Left cardiac atrium (tissue), 4 donors: ENCODE measurements around the gene ZDHHC3. TPM values are rescaled to one million over a fixed set of nuclear protein-coding genes. Genes with fewer than 3 reads are reported as not detected.
A peak's percentile ranks its signal among the peaks of the same experiment; 100 is the strongest.
"Not testable (repeated sequence)": the region's sequence is repeated elsewhere in the genome, so short reads cannot be mapped to it uniquely, and the experiment has no call there.

Experiments used
- ATAC-seq, 2 donors: fragments of 200-7000 bp; cut with Tn5 transposase; one replicate each; pipeline ENCODE4 v1.9.1; 2020; ENCODE audit warnings: mild to moderate bottlenecking in 2 of 2, moderate library complexity in 2 of 2
- DNase-seq: peaks from one replicate; pipeline ENCODE4 v3.0.0-alpha.2; 2020
- intact Hi-C, 2 donors: fragments of 100-400 bp; cut with DNase I; formaldehyde crosslinking; loops; one replicate each; pipeline versions ENCODE4 v1.14.1 to v1.15.1; 2022 to 2023
- total RNA-seq, 2 donors: library from RNA; stranded (reverse); fragmentation: NEBNext Ultra II Directional; extraction: Animal tissue kit (Norgen Biotek cat#: 25700); gene quantifications; one replicate each; pipeline ENCODE4 v1.2.1, GENCODE V29; 2021
- donor health status: DM: no; HTN: yes; CAD: no.
- donor health status: DM: no; HTN: yes; CAD: no; lungs with severe emphysema.
- donor health status: DM: yes; HTN: yes; CAD: no.
- donor health status: Dilated cardiomyopathy.

ZDHHC3 gene
- total RNA-seq, 2 donors from 2014 or later, result 42.7 to 45.5 TPM

- DNase-seq, result no peak
- intact Hi-C loops, result no loop called here
- no peak for ATAC-seq
These were observed 6.2 kb downstream of the ZDHHC3 start for GRCh38 chr3:44969828-44970179.

- DNase-seq (no peak), ATAC-seq (peak; percentile 15 to 31)
- intact Hi-C loops, result no loop called here
These were observed 6.7 kb downstream of the ZDHHC3 start for GRCh38 chr3:44969154-44969827.

DNA sequence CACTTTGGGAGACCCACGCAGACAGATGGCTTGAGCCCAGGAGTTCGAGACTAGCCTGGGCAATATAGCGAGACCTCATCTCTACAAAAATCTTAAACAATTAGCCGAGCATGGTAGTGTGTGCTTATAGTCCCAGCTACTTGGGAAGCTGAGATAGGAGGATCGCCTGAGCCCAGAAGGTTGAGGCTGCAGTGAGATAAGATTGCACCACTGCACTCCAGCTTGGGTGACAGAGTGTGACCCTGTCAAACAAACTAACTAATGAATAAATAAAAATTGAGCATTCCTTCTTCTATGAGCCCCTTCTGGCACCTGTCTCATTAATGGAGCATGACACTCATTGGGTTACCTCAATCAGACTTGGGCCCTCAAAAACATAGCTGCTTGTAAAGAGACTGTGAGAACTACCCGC, 7.5 kb downstream of the ZDHHC3 start:
- intact Hi-C loops, result no loop called here
- DNase-seq (no peak), ATAC-seq (no peak)

- no peak for ATAC-seq
- intact Hi-C loops, result no loop called here
- no peak for DNase-seq
These were observed 9.1 kb downstream of the ZDHHC3 start for GRCh38 chr3:44966795-44967278.

DNA sequence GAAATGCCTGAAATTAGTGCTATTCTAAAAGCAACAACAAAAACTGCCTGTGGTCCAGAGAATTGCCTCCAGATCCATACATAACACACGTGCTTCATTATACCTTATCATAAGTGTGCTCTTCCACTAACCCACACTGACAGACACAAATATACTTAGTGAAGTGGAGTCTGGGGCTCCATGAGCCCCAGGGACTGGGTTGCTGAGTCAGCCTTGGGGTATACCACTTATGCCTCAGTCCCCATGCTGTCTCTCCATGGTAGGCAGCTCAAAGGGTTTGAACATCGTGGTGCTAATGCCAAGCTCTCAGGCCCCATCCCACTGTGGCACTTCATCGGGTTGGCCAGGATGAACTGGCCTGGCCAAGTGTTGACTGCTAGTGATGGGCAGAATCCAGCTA, 10.8 kb downstream of the ZDHHC3 start:
- ATAC-seq (no peak), DNase-seq (no peak)
- intact Hi-C loops, result no loop called here

GRCh38 chr3:44963571-44964325, 12.2 kb downstream of the ZDHHC3 start:
- ATAC-seq (no peak), DNase-seq (no peak)
- intact Hi-C loops, result no loop called here

DNA sequence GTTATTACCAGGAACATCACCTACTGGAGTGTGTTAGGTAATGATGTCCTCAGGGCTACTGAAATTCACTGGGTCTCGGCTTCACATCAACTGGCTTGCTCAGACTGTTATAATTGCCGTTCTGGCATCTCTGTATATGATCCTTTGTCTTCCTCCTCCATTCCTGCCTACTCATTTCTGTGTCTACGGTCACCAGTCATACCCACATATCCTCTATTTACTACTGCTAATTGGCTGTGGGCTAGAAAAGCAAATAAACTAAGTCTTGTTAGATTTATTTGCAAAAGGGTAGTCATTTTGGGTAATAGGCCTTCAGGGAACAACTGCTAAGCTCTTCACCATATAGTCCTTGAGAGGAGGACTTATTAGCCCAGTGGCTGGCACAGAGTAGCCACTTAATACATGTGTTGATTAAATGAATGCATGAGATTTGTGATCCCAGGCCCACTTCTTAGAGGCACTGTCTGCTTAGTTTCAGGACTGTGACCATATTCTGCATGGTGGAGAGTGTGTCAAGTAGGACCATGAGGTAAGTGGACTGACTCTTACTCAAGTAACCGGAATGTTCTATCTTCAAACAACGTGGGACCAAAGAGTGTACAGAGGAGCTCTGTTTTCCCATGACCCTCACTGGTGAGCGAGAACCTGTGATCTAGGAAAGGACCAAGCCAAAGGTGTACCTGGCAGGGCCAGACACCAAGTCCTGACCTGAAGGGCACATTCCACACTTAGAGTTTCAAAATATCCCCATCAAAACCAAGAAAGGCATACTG, 13.2 kb downstream of the ZDHHC3 start:
- intact Hi-C loops, result no loop called here
- no peak for DNase-seq
- no peak for ATAC-seq

GRCh38 chr3:44961888-44962287, 14.1 kb downstream of the ZDHHC3 start:
- intact Hi-C loops, result no loop called here
- ATAC-seq (no peak), DNase-seq (no peak)

- DNase-seq (no peak), ATAC-seq (no peak)
- intact Hi-C loops, result no loop called here
These were observed 15.5 kb downstream of the ZDHHC3 start for GRCh38 chr3:44960387-44961026.

DNA sequence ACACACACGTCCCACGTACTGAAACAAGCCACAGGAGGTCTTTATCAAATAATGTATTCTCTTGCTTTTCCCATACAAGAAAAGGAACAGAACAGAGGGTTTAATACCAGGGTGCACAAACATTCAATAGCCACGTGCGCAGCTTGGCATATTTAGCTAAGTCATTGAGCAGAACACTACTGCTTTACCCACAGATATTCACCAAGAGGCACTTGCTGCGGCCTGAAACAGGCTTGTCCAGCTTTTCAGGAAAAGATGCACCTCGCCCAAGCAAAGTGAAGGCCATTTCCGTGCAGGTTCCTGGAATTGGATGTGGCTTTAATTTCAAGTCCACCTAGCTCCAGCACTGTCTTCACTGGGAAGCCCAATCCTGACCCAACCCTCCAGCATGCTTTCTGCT, 17.6 kb downstream of the ZDHHC3 start:
- DNase-seq (no peak), ATAC-seq (no peak)
- intact Hi-C loops, result no loop called here

DNA sequence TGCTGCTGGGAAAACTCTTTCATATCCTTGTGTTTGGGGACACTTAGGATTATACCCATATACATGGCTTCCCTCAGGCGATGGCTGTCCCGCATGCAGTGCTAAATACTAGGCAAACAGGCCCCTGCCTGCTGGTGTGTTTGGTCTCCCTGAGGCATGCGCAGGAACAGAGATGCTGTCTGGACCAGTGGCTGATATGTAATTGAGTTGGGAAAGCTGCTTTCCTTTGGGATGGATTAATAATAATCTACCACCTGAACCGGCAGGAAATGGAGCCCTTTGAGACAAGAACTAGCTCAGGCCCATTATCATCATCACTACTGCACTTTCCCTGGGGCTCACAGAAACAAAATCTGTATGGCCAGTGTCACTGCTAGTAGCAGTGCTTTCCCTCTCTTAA, 18.0 kb downstream of the ZDHHC3 start:
- intact Hi-C loops, result no loop called here

DNA sequence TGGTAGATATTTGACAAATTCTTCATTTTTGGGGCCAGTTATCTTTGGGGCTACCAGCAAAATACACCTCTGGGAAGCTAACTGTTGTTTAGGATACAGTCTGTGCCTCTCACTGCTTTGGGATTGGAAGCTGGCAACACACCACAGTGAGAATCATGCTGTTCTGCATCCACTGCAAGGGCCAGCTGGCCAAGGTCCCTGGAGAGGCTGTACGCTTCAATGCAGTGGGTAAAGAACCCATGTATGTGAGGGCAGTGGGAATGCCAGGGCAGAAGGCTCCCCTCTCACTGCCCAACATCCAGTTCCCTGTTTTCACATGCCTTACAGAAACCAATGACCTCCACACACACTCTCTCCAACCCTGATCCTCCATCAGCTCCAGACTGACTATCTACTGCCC, 20.1 kb downstream of the ZDHHC3 start:
- intact Hi-C loops, result no loop called here
- DNase-seq, result no peak
- no peak for ATAC-seq

More for the DNA sequence above, 18.0 kb downstream of the ZDHHC3 start:
- no peak for DNase-seq
- no peak for ATAC-seq

DNA sequence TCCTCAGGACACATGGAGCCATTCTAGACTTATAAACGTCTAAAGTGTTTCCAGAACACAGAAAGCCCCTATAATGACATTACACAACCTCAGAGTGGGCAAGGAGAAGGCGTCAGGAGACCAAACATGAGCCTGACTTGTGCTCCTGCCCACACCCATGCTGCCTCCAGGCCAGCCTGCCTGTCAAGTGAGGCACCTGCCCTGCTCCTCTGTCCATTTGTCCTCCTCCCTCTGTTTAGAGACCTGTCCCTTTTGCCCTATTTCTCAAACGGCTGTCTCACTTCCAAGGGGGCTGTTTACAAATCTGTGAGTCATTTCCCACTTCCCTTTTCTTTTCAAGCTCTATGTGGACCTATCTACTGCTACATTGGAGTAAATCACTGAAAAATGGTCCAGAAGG, 21.0 kb downstream of the ZDHHC3 start:
- intact Hi-C loops, result no loop called here
- ATAC-seq (no peak), DNase-seq (no peak)

DNA sequence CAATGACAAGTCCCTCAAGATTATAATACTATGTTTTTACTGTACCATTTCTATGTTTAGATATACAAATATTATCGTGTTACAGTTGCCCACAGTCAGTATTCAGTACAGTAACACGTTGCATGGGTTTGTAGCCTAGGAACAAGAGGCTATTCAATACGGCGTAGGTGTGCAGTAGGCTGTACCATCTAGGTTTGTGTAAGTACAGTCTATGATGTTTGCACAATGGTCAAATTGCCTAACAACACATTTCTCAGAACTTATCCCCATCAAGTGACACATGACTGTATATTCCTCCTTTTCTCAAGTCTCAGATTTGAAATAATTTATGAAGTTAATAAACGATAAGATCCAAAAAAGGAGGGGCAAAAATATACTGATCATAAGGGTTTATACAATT, 21.7 kb downstream of the ZDHHC3 start:
- intact Hi-C loops, result no loop called here
- DNase-seq, result no peak
- no peak for ATAC-seq

DNA sequence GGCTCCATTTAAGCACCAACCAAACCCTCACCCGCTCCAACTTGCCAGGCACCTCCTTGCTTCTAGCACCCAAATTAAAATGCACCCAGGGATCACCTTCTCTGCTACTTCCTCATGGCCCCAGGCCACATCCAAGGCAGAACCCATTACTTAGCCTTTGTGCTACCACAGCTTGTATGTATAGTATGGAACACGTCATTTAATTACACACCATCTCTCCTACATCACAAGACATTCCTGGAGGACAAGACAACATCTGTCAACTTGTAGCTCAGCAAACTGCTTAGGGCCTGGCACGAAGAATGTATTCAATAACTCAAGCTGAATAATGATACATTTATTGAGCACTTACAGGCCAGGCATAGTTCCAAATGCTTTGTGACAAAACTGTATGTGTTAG, 23.3 kb downstream of the ZDHHC3 start:
- intact Hi-C loops, result no loop called here
- no peak for DNase-seq
- no peak for ATAC-seq

GRCh38 chr3:44950275-44950734, 25.7 kb downstream of the ZDHHC3 start:
- intact Hi-C loops, result no loop called here
- no peak for DNase-seq
- no peak for ATAC-seq

- not testable (repeated sequence) for ATAC-seq
These were observed 26.2 kb downstream of the ZDHHC3 start for GRCh38 chr3:44949770-44950169.

DNA sequence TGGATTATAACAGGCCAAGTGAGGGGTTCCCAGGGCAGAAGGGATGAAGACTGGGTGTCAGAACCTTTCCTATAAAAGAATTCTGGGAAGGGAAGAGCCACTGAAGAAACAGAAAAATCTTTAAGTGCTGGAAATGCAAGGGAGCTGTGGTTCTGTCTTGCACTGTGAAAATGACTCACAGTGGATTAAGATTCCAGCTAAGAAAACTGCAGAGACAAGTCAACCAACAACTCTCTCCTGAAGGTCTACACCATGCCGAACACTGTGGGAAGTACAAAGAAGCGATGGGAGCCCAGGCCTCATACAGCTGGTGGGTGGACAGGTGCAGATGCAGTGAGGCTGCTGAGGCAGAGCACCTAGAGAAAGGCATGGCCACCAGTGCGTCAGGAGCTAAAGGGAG, 27.7 kb downstream of the ZDHHC3 start:
- DNase-seq (no peak), ATAC-seq (no peak)
- intact Hi-C loops, result no loop called here

More at GRCh38 chr3:44949770-44950169, 26.2 kb downstream of the ZDHHC3 start:
- DNase-seq, intact Hi-C loops: not testable (repeated sequence)

DNA sequence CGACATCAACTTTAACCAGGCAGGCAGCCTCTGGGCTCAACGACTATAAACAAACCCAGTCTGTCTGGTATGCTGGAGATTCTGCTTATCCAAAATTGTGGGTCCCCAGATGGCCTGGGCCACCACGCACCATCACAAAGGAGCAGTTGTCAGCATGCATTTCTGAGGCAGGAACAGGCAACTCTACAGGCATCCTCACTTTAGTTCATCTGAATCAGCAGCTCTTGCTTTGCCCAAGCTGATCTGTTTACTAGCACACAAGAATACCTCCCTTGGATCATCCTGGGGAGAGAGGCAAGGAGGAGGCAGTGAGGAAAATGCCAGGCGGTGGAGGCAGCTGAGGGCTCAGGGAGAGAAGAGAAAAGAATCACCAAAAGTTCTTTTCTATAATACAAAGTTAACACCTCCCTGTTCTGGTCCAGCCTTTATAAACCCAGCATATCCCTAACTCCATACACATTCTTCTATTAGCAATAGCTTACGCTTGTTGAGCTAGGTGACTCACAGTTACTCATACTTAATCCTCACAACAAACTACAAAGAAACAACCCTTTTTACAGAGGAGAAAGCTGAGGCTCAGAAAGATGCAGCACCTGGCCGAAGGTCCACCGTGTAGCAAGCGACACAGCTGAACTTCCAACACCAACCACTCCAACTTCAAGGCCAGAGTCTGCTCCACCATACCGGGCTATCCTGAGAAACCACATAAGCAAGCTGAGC, 33.6 kb downstream of the ZDHHC3 start:
- DNase-seq (no peak), ATAC-seq (no peak)
- intact Hi-C loops, result no loop called here
